T-cell (primary cell): ENCODE data around the gene CCDC82. TPM values are rescaled to one million over a fixed set of nuclear protein-coding genes. Genes with fewer than 3 reads are reported as not detected.

Experiments
- ATAC-seq, 4 experiments: fragments of 200-7000 bp in 3 of 4; fragments of 150-1000 bp in 1 of 4; cut with Tn5 transposase; replicated peaks in 1 of 4; 1 replicate in 3 of 4; 2 replicates in 1 of 4; pipeline ENCODE4 v1.10.0; 2021; ENCODE audit warnings: moderate library complexity in 3 of 4, mild to moderate bottlenecking in 2 of 4, moderate number of reproducible peaks in 1 of 4
- CTCF ChIA-PET, 2 donors: fragments of 300-600 bp; sonication (Branson Sonifier 250); formaldehyde crosslinking; loops; one replicate each; lab custom pipeline; 2022; ENCODE audit warnings: antibody characterized with exemption in 2 of 2; lab: Charles Lee
- POLR2A ChIA-PET, 2 donors: fragments of 300-600 bp; sonication (Branson Sonifier 250); formaldehyde crosslinking; loops; one replicate each; lab custom pipeline; 2022; ENCODE audit warnings: antibody characterized with exemption in 2 of 2; lab: Charles Lee
- DNase-seq, 35 experiments: peaks; one replicate each; pipeline versions ENCODE4 v3.0.0 to v3.0.0-alpha.2; 2013 to 2023
- H3K27ac ChIP-seq: one replicate; pipeline ENCODE4 v1.5.1; 2013; ENCODE audit warnings: low read length
- H3K27me3 ChIP-seq, 2 experiments: replicated peaks in 1 of 2; 1 replicate in 1 of 2; 2 replicates in 1 of 2; pipeline versions ENCODE4 v1.6.1 to v1.7.0; 2013; ENCODE audit warnings: low read length in 1 of 2, mixed read lengths in 1 of 2; ENCODE audit not compliant: control insufficient read depth in 2 of 2, insufficient read depth in 2 of 2; ENCODE audit errors: extremely low read depth in 1 of 2
- H3K36me3 ChIP-seq, 2 donors: 1 replicate in 1 of 2; 2 replicates in 1 of 2; pipeline versions ENCODE4 v1.6.1 to v1.7.0; 2013; ENCODE audit warnings: low read length in 1 of 2; ENCODE audit not compliant: control insufficient read depth in 2 of 2, insufficient read depth in 1 of 2; ENCODE audit errors: extremely low read depth in 1 of 2
- H3K4me1 ChIP-seq, 2 experiments: 1 replicate in 1 of 2; 2 replicates in 1 of 2; pipeline versions ENCODE4 v1.6.1 to v1.7.0; 2013; ENCODE audit warnings: low read length in 2 of 2, mixed read lengths in 1 of 2; ENCODE audit not compliant: insufficient read depth in 2 of 2, control insufficient read depth in 1 of 2; ENCODE audit errors: extremely low read depth in 1 of 2
- H3K4me3 ChIP-seq, 2 donors: 1 replicate in 1 of 2; 2 replicates in 1 of 2; pipeline versions ENCODE4 v1.5.1 to v1.7.0; 2013; ENCODE audit warnings: mild to moderate bottlenecking in 2 of 2, low read length in 1 of 2, moderate library complexity in 1 of 2; ENCODE audit not compliant: control insufficient read depth in 1 of 2; ENCODE audit errors: extremely low read depth in 1 of 2
- H3K9me3 ChIP-seq: 2 replicates; pipeline ENCODE4 v1.7.0; 2013
- H3K27ac Mint-ChIP-seq, 2 donors: one replicate each; pipeline ENCODE4 v1.8.0; 2020 to 2021; ENCODE audit warnings: mild to moderate bottlenecking in 2 of 2, mixed read lengths in 2 of 2
- H3K27me3 Mint-ChIP-seq, 2 donors: one replicate each; pipeline ENCODE4 v1.8.0; 2021 to 2022; ENCODE audit warnings: mixed read lengths in 2 of 2
- H3K36me3 Mint-ChIP-seq: one replicate; pipeline ENCODE4 v1.8.0; 2021; ENCODE audit warnings: mixed read lengths
- H3K4me1 Mint-ChIP-seq, 3 donors: one replicate each; pipeline ENCODE4 v1.8.0; 2020 to 2022; ENCODE audit warnings: mixed read lengths in 3 of 3, mild to moderate bottlenecking in 1 of 3
- H3K4me3 Mint-ChIP-seq, 3 donors: one replicate each; pipeline ENCODE4 v1.8.0; 2020 to 2022; ENCODE audit warnings: mild to moderate bottlenecking in 3 of 3, mixed read lengths in 3 of 3, moderate library complexity in 3 of 3
- H3K9me3 Mint-ChIP-seq, 3 donors: one replicate each; pipeline ENCODE4 v1.8.0; 2020 to 2022; ENCODE audit warnings: mixed read lengths in 3 of 3
- WGBS: methylation state at CpG from one replicate; pipeline ENCODE4 v1.1.5; 2013; ENCODE audit warnings: missing lambda C conversion rate; ENCODE audit not compliant: insufficient coverage; 5-methylcytosine and 5-hydroxymethylcytosine counted together
- total RNA-seq, 35 experiments: library from RNA in 6 of 35; stranded (reverse) in 6 of 35; fragments of 120-200 nt in 1 of 35; gene quantifications; one replicate each; pipeline versions ENCODE4 v1.2.1 to v1.2.4 and lab custom pipeline; 2013 to 2026

Gene CCDC82
- total RNA-seq, 5 donors from 2014 or later (not counting 1 experiment from before 2014, with no cell fraction given): 28.9 to 37.1 (median 33.5) TPM

DNA sequence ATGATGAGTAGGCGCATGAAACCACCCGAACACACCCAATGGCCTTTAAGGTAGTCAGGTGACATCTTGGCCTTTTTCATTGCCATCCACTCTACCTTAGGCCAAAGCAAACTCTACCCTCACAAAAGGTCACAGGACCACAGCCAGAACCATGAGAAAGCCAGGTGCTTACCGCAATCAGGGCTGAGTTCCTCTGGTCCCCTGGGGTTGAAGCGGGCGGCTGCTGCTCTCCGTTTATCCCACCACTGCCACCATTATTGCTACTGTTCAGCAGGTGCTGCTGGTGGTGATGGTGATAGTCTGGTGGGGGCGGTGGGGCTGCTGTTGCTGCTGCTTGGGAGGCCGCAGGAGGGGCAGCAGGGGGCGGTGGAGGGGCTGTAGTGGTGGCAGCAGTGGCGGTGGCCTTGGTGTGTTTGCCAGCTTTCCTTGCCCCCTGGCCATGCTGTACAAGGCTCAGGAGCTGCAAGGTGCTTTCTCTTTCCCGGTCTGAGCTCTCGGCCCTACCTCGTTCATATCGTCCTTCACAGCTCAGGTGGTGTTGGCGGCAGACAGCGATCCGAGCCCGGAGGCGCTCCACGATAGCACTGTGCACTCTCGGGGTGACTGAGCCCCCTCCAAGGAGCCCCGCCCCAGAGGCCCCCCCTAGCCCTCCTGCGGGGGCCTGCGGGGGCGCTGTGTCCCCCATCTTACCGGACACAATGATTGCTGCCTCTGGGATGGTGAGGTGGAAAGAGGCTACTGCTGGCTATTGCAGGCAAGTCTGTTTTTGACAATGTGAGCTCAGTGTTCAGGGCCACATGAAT is 48.3 kb downstream of the CCDC82 start:
- H3K9me3 ChIP-seq: no peaks in the 10 kb centered on the region
- ChIA-PET POLR2A (interaction anchor here (0.5 to 3.2 kb wide), 5 partner anchors 48 to 419 kb away, joined by 3 to 38 read pairs (median 9); partner anchors contain the start of genes CCDC82 (in 1 of the 2) and JRKL (in 1 of the 2)), CTCF (interaction anchor here (0.6 to 7.2 kb wide), 45 partner anchors 10 to 576 kb away, joined by 3 to 145 read pairs (median 5); partner anchors contain the start of genes CCDC82 (in 1 of the 2), FAM76B (in 1 of the 2) and JRKL (in 1 of the 2))
- DNase-seq (peak; percentile 47 to 76 (median 63)), ATAC-seq (peak; percentile 54 to 61 (median 56))
- Mint-ChIP-seq H3K9me3 (no peaks in the 10 kb centered on the region), H3K4me3 (peak overlapping the region; percentile 87 to 98 (median 98)), H3K4me1 (peaks cover 41 to 63% (median 53%) of the 10 kb centered on the region in 3 donors), H3K27ac (peak overlapping the region; percentile 93 to 98), H3K27me3 (no peaks in the 10 kb centered on the region), H3K36me3 (peaks cover 2% of the 10 kb centered on the region)
- H3K4me3 ChIP-seq: peak overlapping the region; percentile 69 to 97
- peaks cover 26 to 43% of the 10 kb centered on the region in 2 experiments for H3K4me1 ChIP-seq
- 6% methylated on average over 15 of the region's 26 CpGs for WGBS
- H3K36me3 ChIP-seq: no peaks in the 10 kb centered on the region
- H3K27me3 ChIP-seq: no peaks in the 10 kb centered on the region
- peak overlapping the region; percentile 53 for H3K27ac ChIP-seq

DNA sequence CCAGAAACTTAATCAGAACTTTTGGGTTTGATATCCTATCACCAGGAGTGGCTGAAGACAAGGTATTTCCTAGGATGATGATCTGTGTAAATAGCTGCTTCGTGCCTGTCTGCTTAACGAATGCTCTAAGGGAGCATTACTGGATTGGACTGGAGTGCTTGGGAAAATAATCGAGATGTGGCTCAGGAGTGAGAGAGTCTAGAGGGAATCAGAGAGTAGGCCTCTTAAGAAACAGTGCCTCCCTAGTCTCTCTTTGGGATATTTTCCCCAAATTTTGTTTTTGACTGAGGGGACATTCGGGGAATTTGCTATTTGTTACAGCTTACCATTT is 49.2 kb downstream of the CCDC82 start:
- H3K9me3 ChIP-seq: no peaks in the 10 kb centered on the region
- ChIA-PET POLR2A (interaction anchor here (0.6 to 1.4 kb wide), 4 partner anchors 49 to 132 kb away, joined by 3 to 4 read pairs (median 3); no protein-coding TSS in a partner anchor), CTCF (interaction anchor here in 1 of 2 donors (0.8 to 7.2 kb wide), 5 partner anchors 19 to 329 kb away, joined by 4 to 145 read pairs (median 6); partner anchors contain the start of genes CCDC82 and JRKL)
- H3K27ac ChIP-seq: peak overlapping the region; percentile 53
- peak overlapping the region; percentile 87 to 98 (median 98) for H3K4me3 Mint-ChIP-seq
- H3K4me1 ChIP-seq: peaks cover 32 to 45% of the 10 kb centered on the region in 2 experiments
- peaks cover 6% of the 10 kb centered on the region for H3K36me3 Mint-ChIP-seq
- peak overlapping the region; percentile 93 to 98 for H3K27ac Mint-ChIP-seq
- peaks cover 0 to under 1% of the 10 kb centered on the region in 2 donors for H3K36me3 ChIP-seq
- 50% methylated on average over 3 of the region's 4 CpGs for WGBS
- peak overlapping the region; percentile 69 to 97 for H3K4me3 ChIP-seq
- no peaks in the 10 kb centered on the region for H3K27me3 Mint-ChIP-seq
- no peaks in the 10 kb centered on the region for H3K9me3 Mint-ChIP-seq
- peaks cover 50 to 72% (median 61%) of the 10 kb centered on the region in 3 donors for H3K4me1 Mint-ChIP-seq
- ATAC-seq (no peak), DNase-seq (no peak)
- H3K27me3 ChIP-seq: no peaks in the 10 kb centered on the region

DNA sequence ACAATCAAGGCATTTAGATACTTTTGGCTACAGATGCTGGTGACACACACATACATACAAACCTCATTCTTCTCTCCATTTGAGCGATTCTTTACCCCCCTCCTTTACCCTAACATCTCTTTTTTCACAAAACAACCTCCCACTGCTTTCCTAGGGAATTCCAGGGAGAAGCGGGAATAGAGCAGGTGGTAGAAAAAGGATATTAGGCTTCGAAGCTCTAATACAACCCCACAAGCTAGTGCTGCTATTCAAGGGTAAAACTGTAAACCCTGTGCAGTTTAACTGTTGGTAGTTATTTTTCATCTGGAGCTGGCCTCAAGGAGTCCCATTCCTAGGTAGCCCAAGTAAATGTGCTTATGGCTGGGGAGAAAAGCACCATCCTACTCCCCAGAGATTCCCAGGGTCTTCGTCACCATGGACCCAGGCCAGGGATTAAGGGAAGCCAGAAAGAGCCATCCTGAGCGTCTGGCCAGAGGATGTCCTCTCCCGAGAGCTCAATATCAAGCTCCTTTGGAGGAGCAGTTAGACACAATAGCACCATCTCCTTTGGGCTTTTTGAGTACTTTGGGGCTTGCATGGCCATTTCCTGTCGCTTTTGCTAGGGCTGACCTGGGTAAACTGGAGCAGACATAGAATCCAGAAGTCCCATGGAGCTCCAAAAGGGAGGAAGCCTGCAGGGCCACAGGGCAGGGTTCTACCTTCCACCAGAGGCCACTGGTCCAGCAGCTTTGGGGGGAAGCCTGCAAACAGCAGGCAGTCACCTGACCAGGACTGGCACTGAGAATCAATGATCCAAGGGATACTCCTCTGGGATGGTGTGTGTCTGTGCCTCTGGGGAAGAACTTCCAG is 49.8 kb downstream of the CCDC82 start:
- DNase-seq (peak in 1 of 35 experiments; percentile 16), ATAC-seq (no peak)
- H3K27me3 ChIP-seq: no peaks in the 10 kb centered on the region
- H3K9me3 ChIP-seq: no peaks in the 10 kb centered on the region
- H3K36me3 Mint-ChIP-seq: peaks cover 10% of the 10 kb centered on the region
- peak overlapping the region; percentile 69 to 97 for H3K4me3 ChIP-seq
- H3K4me3 Mint-ChIP-seq: peak overlapping the region; percentile 87 to 98 (median 98)
- H3K36me3 ChIP-seq: peaks cover 0 to 5% of the 10 kb centered on the region in 2 donors
- 56% methylated on average over 4 of the region's 7 CpGs for WGBS
- H3K4me1 Mint-ChIP-seq: peaks cover 55 to 77% (median 66%) of the 10 kb centered on the region in 3 donors
- H3K27me3 Mint-ChIP-seq: no peaks in the 10 kb centered on the region
- no peaks in the 10 kb centered on the region for H3K9me3 Mint-ChIP-seq
- peak overlapping the region; percentile 93 to 98 for H3K27ac Mint-ChIP-seq
- H3K27ac ChIP-seq: peak overlapping the region; percentile 53
- POLR2A ChIA-PET: interaction anchor here (0.6 to 1.4 kb wide), 4 partner anchors 49 to 132 kb away, joined by 3 read pairs; no protein-coding TSS in a partner anchor
- H3K4me1 ChIP-seq: peaks cover 35 to 48% of the 10 kb centered on the region in 2 experiments
- CTCF ChIA-PET: interaction anchor here in 1 of 2 donors (0.8 to 7.2 kb wide), 10 partner anchors 20 to 504 kb away, joined by 3 to 145 read pairs (median 4); partner anchors contain the start of genes CCDC82 and JRKL

DNA sequence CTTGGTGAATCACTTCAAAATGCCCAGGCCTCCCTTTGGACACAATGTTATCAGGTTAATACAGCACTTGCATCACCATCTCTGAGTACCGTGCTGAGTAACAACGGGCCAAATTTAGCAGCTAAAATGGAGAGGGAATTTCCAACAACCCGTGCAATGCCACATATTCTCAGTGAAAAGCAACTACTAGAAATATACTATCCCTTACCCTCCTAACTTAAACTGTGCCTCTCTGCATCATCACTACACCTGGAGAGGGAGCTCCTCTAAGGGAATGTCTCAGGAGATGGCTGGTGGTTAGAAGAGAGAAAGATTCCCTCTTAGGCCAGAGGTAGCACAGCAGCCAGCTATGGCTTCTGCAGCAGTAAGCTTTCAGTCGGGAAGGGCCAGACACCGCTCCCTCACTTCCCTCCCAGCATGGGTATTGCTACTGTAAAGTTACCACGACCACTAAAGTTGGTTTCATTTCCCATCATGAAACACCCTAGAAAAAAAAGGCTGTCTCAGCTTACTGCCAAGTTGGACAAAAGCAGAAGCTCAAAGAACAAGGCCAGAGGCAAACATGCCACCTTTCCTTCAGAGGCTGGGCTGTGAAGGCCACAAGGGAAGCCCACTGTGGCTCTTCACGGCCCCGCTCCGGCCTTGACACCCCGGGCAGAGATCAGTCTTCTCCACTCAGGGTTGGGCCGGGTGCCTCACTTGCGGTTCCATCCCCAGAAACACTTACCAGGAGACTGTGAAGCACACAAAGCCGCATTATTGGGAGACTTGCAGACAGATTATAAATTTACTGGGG is 50.6 kb downstream of the CCDC82 start:
- no peaks in the 10 kb centered on the region for H3K27me3 ChIP-seq
- H3K36me3 ChIP-seq: peaks cover 0 to 5% of the 10 kb centered on the region in 2 donors
- DNase-seq (peak in 29 of 35 experiments; percentile 9 to 62 (median 24)), ATAC-seq (peak; percentile 6 to 15 (median 11))
- H3K9me3 ChIP-seq: no peaks in the 10 kb centered on the region
- Mint-ChIP-seq H3K4me1 (peaks cover 63 to 85% (median 74%) of the 10 kb centered on the region in 3 donors), H3K36me3 (peaks cover 18% of the 10 kb centered on the region), H3K27ac (peak overlapping the region; percentile 93 to 98), H3K9me3 (no peaks in the 10 kb centered on the region), H3K4me3 (peak overlapping the region; percentile 87 to 98 (median 98)), H3K27me3 (no peaks in the 10 kb centered on the region)
- H3K4me1 ChIP-seq: peaks cover 42 to 48% of the 10 kb centered on the region in 2 experiments
- ChIA-PET CTCF (interaction anchor here in 1 of 2 donors (0.9 to 7.2 kb wide), 13 partner anchors 21 to 503 kb away, joined by 3 to 145 read pairs (median 4); no protein-coding TSS in a partner anchor), POLR2A (interaction anchor here (0.5 to 1.4 kb wide), 3 partner anchors 14 to 283 kb away, joined by 3 to 9 read pairs (median 8); no protein-coding TSS in a partner anchor)
- H3K4me3 ChIP-seq: peak overlapping the region; percentile 69 to 97
- WGBS: 4% methylated on average over 10 of the region's 13 CpGs
- peak overlapping the region; percentile 53 for H3K27ac ChIP-seq
